GM12891 (cell line): ENCODE measurements around the gene ZFP91.

Source experiments
- DNase-seq: peaks from one replicate; pipeline ENCODE4 v3.0.0; 2011; ENCODE audit warnings: low spot score; ENCODE audit not compliant: insufficient read length
- FAIRE-seq: peaks from 2 replicates; lab custom pipeline; 2011; peaks lifted over from hg19 to GRCh38; lab: Jason Lieb, UNC
- PAX5 ChIP-seq: IDR thresholded peaks from 2 replicates; pipeline ENCODE4 v1.6.1; 2011; ENCODE audit warnings: low read length, moderate library complexity, mild to moderate bottlenecking; ENCODE audit not compliant: insufficient read depth, severe bottlenecking
- POLR2A ChIP-seq: IDR thresholded peaks from 2 replicates; pipeline ENCODE4 v1.6.1; 2011; ENCODE audit warnings: low read depth, low read length, control low read depth
- POLR2AphosphoS5 ChIP-seq: IDR thresholded peaks from 2 replicates; pipeline ENCODE4 v1.6.1; 2011; ENCODE audit warnings: low read depth, low read length, control low read depth
- POU2F2 ChIP-seq: IDR thresholded peaks from 2 replicates; pipeline ENCODE4 v1.6.1; 2011; ENCODE audit warnings: low read depth, mild to moderate bottlenecking, control low read depth, low read length, moderate library complexity
- SPI1 ChIP-seq: IDR thresholded peaks from 2 replicates; pipeline ENCODE4 v1.6.1; 2011; ENCODE audit warnings: low read depth, low read length, control low read depth
- TAF1 ChIP-seq: IDR thresholded peaks from 2 replicates; pipeline ENCODE4 v1.6.1; 2011; ENCODE audit warnings: low read depth, low read length, control low read depth

The ZFP91 gene

GRCh38 chr11:58582437-58582836 lies 3.6 kb downstream of the ZFP91 start:
- no peak for DNase-seq
- FAIRE-seq: no peak
- TF ChIP-seq PAX5: no peak

- TF ChIP-seq POLR2AphosphoS5: no peak
- DNase-seq (no peak), FAIRE-seq (peak; percentile 26)
Observed at GRCh38 chr11:58586998-58587397, 8.1 kb downstream of the ZFP91 start.

- FAIRE-seq (peak; percentile 13), DNase-seq (no peak)
- TF ChIP-seq POLR2A (no peak), PAX5 (no peak), POLR2AphosphoS5 (peak; percentile 28; the same call in 1 of the 2 replicates), SPI1 (no peak), TAF1 (no peak), POU2F2 (no peak)
Observed at GRCh38 chr11:58591659-58592058, 12.8 kb downstream of the ZFP91 start.

GRCh38 chr11:58592760-58593472 lies 14.1 kb downstream of the ZFP91 start:
- TF ChIP-seq SPI1 (no peak), POLR2AphosphoS5 (no peak), POLR2A (no peak), TAF1 (no peak), PAX5 (no peak), POU2F2 (no peak)
- DNase-seq (no peak), FAIRE-seq (peak; percentile 23)

GRCh38 chr11:58594826-58595225 lies 16.0 kb downstream of the ZFP91 start:
- DNase-seq (no peak), FAIRE-seq (no peak)
- TF ChIP-seq POLR2A: no peak
- no peak for TF ChIP-seq TAF1
- TF ChIP-seq SPI1: no peak
- TF ChIP-seq POLR2AphosphoS5: no peak
- TF ChIP-seq PAX5: no peak
- no peak for TF ChIP-seq POU2F2

GRCh38 chr11:58596621-58597020 lies 17.8 kb downstream of the ZFP91 start:
- no peak for DNase-seq
- TF ChIP-seq POLR2A: no peak
- TF ChIP-seq PAX5: no peak
- TF ChIP-seq SPI1: no peak
- no peak for TF ChIP-seq TAF1
- no peak for TF ChIP-seq POLR2AphosphoS5
- TF ChIP-seq POU2F2: no peak
- FAIRE-seq: no peak

- FAIRE-seq: peak; percentile 20
- no peak for TF ChIP-seq TAF1
- TF ChIP-seq POLR2AphosphoS5: no peak
- no peak for TF ChIP-seq POLR2A
- no peak for TF ChIP-seq POU2F2
- no peak for TF ChIP-seq PAX5
Observed at GRCh38 chr11:58597486-58598144, 18.8 kb downstream of the ZFP91 start.

GRCh38 chr11:58600510-58600909 lies 21.6 kb downstream of the ZFP91 start:
- DNase-seq (no peak), FAIRE-seq (no peak)
- no peak for TF ChIP-seq SPI1
- TF ChIP-seq POLR2AphosphoS5: no peak
- TF ChIP-seq POU2F2: no peak

More at GRCh38 chr11:58597486-58598144, 18.8 kb downstream of the ZFP91 start:
- DNase-seq: no peak

GRCh38 chr11:58606930-58607714 lies 28.3 kb downstream of the ZFP91 start:
- TF ChIP-seq POLR2AphosphoS5 (no peak), POLR2A (no peak), SPI1 (no peak), POU2F2 (no peak), TAF1 (no peak), PAX5 (no peak)
- DNase-seq: no peak
- no peak for FAIRE-seq

GRCh38 chr11:58608331-58608730 lies 29.5 kb downstream of the ZFP91 start:
- FAIRE-seq (no peak), DNase-seq (no peak)
- TF ChIP-seq PAX5 (no peak), SPI1 (no peak), TAF1 (no peak), POLR2AphosphoS5 (no peak), POLR2A (no peak), POU2F2 (no peak)
